Measurements from ENCODE around the gene PEX16.

DNA sequence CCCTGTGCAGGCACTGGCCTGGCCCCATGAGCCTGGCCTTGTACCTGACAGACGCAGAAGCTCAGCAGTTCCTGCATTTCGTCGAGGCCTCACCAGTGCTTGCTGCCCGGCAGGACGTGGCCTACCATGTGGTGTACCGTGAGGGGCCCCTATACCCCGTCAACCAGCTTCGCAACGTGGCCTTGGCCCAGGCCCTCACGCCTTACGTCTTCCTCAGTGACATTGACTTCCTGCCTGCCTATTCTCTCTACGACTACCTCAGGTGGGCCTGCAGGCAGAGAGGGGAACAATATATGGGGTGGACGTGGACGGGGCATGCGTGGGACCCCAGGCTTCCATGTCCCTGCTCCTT, 9.6 kb upstream of the PEX16 start:
- no peak for TF ChIP-seq EZH2 (IDR thresholded peaks at IDR 0.05)
- TF ChIP-seq, protein P1, sequence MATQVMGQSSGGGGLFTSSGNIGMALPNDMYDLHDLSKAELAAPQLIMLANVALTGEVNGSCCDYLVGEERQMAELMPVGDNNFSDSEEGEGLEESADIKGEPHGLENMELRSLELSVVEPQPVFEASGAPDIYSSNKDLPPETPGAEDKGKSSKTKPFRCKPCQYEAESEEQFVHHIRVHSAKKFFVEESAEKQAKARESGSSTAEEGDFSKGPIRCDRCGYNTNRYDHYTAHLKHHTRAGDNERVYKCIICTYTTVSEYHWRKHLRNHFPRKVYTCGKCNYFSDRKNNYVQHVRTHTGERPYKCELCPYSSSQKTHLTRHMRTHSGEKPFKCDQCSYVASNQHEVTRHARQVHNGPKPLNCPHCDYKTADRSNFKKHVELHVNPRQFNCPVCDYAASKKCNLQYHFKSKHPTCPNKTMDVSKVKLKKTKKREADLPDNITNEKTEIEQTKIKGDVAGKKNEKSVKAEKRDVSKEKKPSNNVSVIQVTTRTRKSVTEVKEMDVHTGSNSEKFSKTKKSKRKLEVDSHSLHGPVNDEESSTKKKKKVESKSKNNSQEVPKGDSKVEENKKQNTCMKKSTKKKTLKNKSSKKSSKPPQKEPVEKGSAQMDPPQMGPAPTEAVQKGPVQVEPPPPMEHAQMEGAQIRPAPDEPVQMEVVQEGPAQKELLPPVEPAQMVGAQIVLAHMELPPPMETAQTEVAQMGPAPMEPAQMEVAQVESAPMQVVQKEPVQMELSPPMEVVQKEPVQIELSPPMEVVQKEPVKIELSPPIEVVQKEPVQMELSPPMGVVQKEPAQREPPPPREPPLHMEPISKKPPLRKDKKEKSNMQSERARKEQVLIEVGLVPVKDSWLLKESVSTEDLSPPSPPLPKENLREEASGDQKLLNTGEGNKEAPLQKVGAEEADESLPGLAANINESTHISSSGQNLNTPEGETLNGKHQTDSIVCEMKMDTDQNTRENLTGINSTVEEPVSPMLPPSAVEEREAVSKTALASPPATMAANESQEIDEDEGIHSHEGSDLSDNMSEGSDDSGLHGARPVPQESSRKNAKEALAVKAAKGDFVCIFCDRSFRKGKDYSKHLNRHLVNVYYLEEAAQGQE (IDR thresholded peaks at IDR 0.05; ENCODE audit: low read depth): no peak
